Stomach (tissue), 9 donors: ENCODE data around the gene LRRTM4. TPM values are rescaled to one million over a fixed set of nuclear protein-coding genes. Genes with fewer than 3 reads are reported as not detected.
A peak's percentile ranks its signal among the peaks of the same experiment; 100 is the strongest.

Source experiments
- DNase-seq, 2 donors: peaks; one replicate each; pipeline versions ENCODE4 v3.0.0 to v3.0.0-alpha.2; 2013 to 2019
- H3K27ac ChIP-seq, 5 donors: fragments of 200-600 bp in 4 of 5; sonication (generic) in 4 of 5; one replicate each; pipeline ENCODE4 v1.5.1; 2013 to 2019; ENCODE audit warnings: mild to moderate bottlenecking in 1 of 5, moderate library complexity in 1 of 5
- H3K27me3 ChIP-seq, 3 donors: fragments of 200-600 bp; sonication (generic); one replicate each; pipeline ENCODE4 v1.5.1; 2017 to 2019; ENCODE audit warnings: mixed run types in 1 of 3
- H3K36me3 ChIP-seq, 4 donors: fragments of 200-600 bp; sonication (generic); 1 replicate in 3 of 4; 2 replicates in 1 of 4; pipeline ENCODE4 v1.5.1; 2016 to 2019
- H3K4me1 ChIP-seq, 4 donors: fragments of 200-600 bp; sonication (generic); one replicate each; pipeline ENCODE4 v1.5.1; 2016 to 2019
- H3K4me3 ChIP-seq, 4 donors: fragments of 200-600 bp; sonication (generic) in 3 of 4; one replicate each; pipeline ENCODE4 v1.5.1; 2016 to 2019; ENCODE audit warnings: mild to moderate bottlenecking in 1 of 4
- H3K9me3 ChIP-seq, 4 donors: fragments of 200-600 bp; sonication (generic); one replicate each; pipeline ENCODE4 v1.5.1; 2016 to 2019
- CTCF ChIP-seq, 7 experiments: fragments of 450-650 bp in 4 of 7; fragments of 200-600 bp in 3 of 7; sonication (generic) in 3 of 7; IDR thresholded peaks; one replicate each; pipeline ENCODE4 v1.5.1; 2016 to 2019; ENCODE audit warnings: antibody characterized with exemption in 7 of 7, control low read depth in 2 of 7, mild to moderate bottlenecking in 1 of 7
- EP300 ChIP-seq: sonication (generic); formaldehyde crosslinking; IDR thresholded peaks from one replicate; pipeline ENCODE4 v1.6.1; 2017; ENCODE audit warnings: antibody characterized with exemption
- POLR2A ChIP-seq, 4 donors: fragments of 450-650 bp; IDR thresholded peaks; one replicate each; pipeline ENCODE4 v1.6.1; 2016; ENCODE audit warnings: antibody characterized with exemption in 4 of 4, control low read depth in 2 of 4, mild to moderate bottlenecking in 1 of 4, moderate library complexity in 1 of 4
- POLR2AphosphoS5 ChIP-seq, 3 donors: sonication (generic); formaldehyde crosslinking; IDR thresholded peaks; one replicate each; pipeline ENCODE4 v1.6.1; 2016; ENCODE audit warnings: antibody characterized with exemption in 3 of 3
- WGBS, 5 donors: extraction: QIAGEN DNeasy Blood & Tissue Kit in 3 of 5; methylation state at CpG; one replicate each; pipeline versions ENCODE4 v1.1.5 to v1.1.7; 2013 to 2018; 5-methylcytosine and 5-hydroxymethylcytosine counted together
- intact Hi-C: fragments of 100-400 bp; cut with DNase I; formaldehyde crosslinking; loops from one replicate; pipeline ENCODE4 v1.15.1; 2023; ENCODE audit warnings: low total_unique reads
- polyA plus RNA-seq, 3 donors: library from polyadenylated mRNA; stranded (reverse); fragments of 200-250 nt; gene quantifications; one replicate each; pipeline ENCODE4 v1.2.3, GENCODE V29; 2013
- total RNA-seq, 5 donors: library from RNA; depleted of rRNA; stranded (reverse); fragments of >200 nt; gene quantifications; one replicate each; pipeline versions ENCODE4 v1.1.0 to v1.2.3, GENCODE V29; 2014 to 2016
- donor health status: healthy with polysubstance abuse.
- donor health status: Bipolar disorder and iron deficiency.
- donor health status: healthy.

Gene LRRTM4
- total and polyA plus RNA-seq, 8 donors: 0.13 to 2.2 (median 0.19) TPM; not detected in 5

GRCh38 chr2:77328134-77328931 lies 193.8 kb downstream of the LRRTM4 start:
- Histone ChIP-seq H3K4me3 (no peak overlapping the region), H3K9me3 (peaks cover 0 to 8% (median 3%) of the 10 kb centered on the region in 4 donors), H3K27me3 (no peaks in the 10 kb centered on the region), H3K27ac (no peak overlapping the region), H3K4me1 (no peaks in the 10 kb centered on the region), H3K36me3 (no peaks in the 10 kb centered on the region)
- intact Hi-C loops: no loop called here
- WGBS, 5 donors: 47 to 60% (median 58%) methylated on average over 5 of the region's 5 CpGs
- DNase-seq: peak in 1 of 2 donors; percentile 14
- TF ChIP-seq CTCF (IDR thresholded peaks at IDR 0.05) (no peak), POLR2AphosphoS5 (IDR thresholded peaks at IDR 0.05) (no peak), EP300 (no peak), POLR2A (IDR thresholded peaks at IDR 0.05) (no peak)

DNA sequence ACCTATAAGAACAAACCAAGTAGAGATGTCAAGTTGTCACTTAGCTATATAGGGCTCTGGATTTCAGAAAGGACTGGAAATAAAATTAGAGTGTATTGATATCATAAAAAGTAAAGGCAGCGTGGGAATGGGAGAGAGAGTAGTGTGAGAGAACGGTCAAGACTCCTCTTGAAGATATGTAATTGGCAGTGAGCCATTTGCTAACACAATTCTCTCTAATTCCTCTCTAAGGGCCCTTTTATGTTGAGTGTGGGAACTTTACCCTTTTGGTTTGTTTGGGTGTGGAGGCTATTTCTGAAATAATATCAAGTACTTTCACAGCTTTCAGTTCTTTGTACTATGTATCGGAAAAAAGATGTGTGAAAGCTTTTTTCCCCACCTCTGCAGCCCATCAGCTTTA lies 196.8 kb downstream of the LRRTM4 start:
- no peaks in the 10 kb centered on the region for H3K4me1 ChIP-seq
- no peak overlapping the region for H3K4me3 ChIP-seq
- H3K9me3 ChIP-seq: no peaks in the 10 kb centered on the region
- no peak for TF ChIP-seq EP300
- no peak for TF ChIP-seq POLR2AphosphoS5 (IDR thresholded peaks at IDR 0.05)
- TF ChIP-seq POLR2A (IDR thresholded peaks at IDR 0.05): no peak
- TF ChIP-seq CTCF (IDR thresholded peaks at IDR 0.05): no peak
- no peaks in the 10 kb centered on the region for H3K27me3 ChIP-seq
- DNase-seq: no peak
- intact Hi-C loops: no loop called here
- no peaks in the 10 kb centered on the region for H3K36me3 ChIP-seq
- 56 to 69% (median 66%) methylated on average over 3 of the region's 3 CpGs for WGBS, 5 donors
- H3K27ac ChIP-seq: no peak overlapping the region

- Histone ChIP-seq H3K4me1 (no peaks in the 10 kb centered on the region), H3K27me3 (no peaks in the 10 kb centered on the region), H3K9me3 (no peaks in the 10 kb centered on the region), H3K4me3 (no peak overlapping the region), H3K27ac (no peak overlapping the region), H3K36me3 (no peaks in the 10 kb centered on the region)
- intact Hi-C loops: no loop called here
- DNase-seq: no peak
- 84 to 92% (median 90%) methylated on average over 3 of the region's 3 CpGs for WGBS, 5 donors
- TF ChIP-seq CTCF (IDR thresholded peaks at IDR 0.05) (no peak), POLR2AphosphoS5 (IDR thresholded peaks at IDR 0.05) (no peak), POLR2A (IDR thresholded peaks at IDR 0.05) (no peak), EP300 (no peak)
Observed at GRCh38 chr2:77322431-77322830, 199.7 kb downstream of the LRRTM4 start.

GRCh38 chr2:77314721-77315120 lies 207.5 kb downstream of the LRRTM4 start:
- H3K4me3 ChIP-seq: no peak overlapping the region
- no peaks in the 10 kb centered on the region for H3K4me1 ChIP-seq
- no peaks in the 10 kb centered on the region for H3K9me3 ChIP-seq
- intact Hi-C loops: no loop called here
- 24 to 49% (median 36%) methylated on average over 5 of the region's 5 CpGs for WGBS, 5 donors
- peak in 1 of 2 donors; percentile 36 for DNase-seq
- H3K27ac ChIP-seq: no peak overlapping the region
- no peaks in the 10 kb centered on the region for H3K27me3 ChIP-seq
- H3K36me3 ChIP-seq: no peaks in the 10 kb centered on the region
- no peak for TF ChIP-seq POLR2AphosphoS5 (IDR thresholded peaks at IDR 0.05)
- no peak for TF ChIP-seq CTCF (IDR thresholded peaks at IDR 0.05)
- TF ChIP-seq POLR2A (IDR thresholded peaks at IDR 0.05): no peak
- TF ChIP-seq EP300: no peak
